Endothelial cell of umbilical vein (primary cell): ENCODE data around the gene BOD1L1. TPM values are rescaled to one million over a fixed set of nuclear protein-coding genes. Genes with fewer than 3 reads are reported as not detected.
A peak's percentile ranks its signal among the peaks of the same experiment; 100 is the strongest.

Experiments used
- BruUV-seq: library from RNA; stranded (reverse); fragments of 400-500 nt; replicated peaks from 2 replicates; lab custom pipeline; 2021; lab: Mats Ljungman, UMichigan
- CTCF ChIA-PET: fragments of 300-600, 350-600 bp; sonication (Branson Sonifier 250); formaldehyde crosslinking; loops from one replicate; lab custom pipeline; 2021; ENCODE audit warnings: antibody characterized with exemption, inconsistent platforms; lab: Charles Lee
- POLR2A ChIA-PET: fragments of 300-600, 350-600 bp; sonication (Branson Sonifier 250); formaldehyde crosslinking; loops from one replicate; lab custom pipeline; 2021; ENCODE audit warnings: antibody characterized with exemption, inconsistent platforms; lab: Charles Lee
- DNase-seq: peaks from one replicate; pipeline ENCODE4 v3.0.0-alpha.2; 2011; ENCODE audit warnings: low read depth, low spot score
- FAIRE-seq: peaks from 2 replicates; lab custom pipeline; 2011; peaks lifted over from hg19 to GRCh38; lab: Jason Lieb, UNC
- H2AFZ ChIP-seq: 2 replicates; pipeline ENCODE4 v1.6.0; 2012; ENCODE audit warnings: low read depth, low read length, control low read depth, inconsistent platforms
- H3K27ac ChIP-seq: 2 replicates; pipeline ENCODE4 v1.5.1; 2011; ENCODE audit warnings: low read depth, mild to moderate bottlenecking, control low read depth, low read length, moderate library complexity; ENCODE audit not compliant: insufficient read depth
- H3K27me3 ChIP-seq, 2 experiments: 2 replicates each; pipeline versions ENCODE4 v1.6.0 to v1.6.1; 2011; ENCODE audit warnings: low read length in 2 of 2, mixed read lengths in 1 of 2; ENCODE audit not compliant: control insufficient read depth in 2 of 2, insufficient read depth in 2 of 2
- H3K36me3 ChIP-seq, 2 experiments: 2 replicates in 1 of 2; 3 replicates in 1 of 2; pipeline ENCODE4 v1.5.1; 2011; ENCODE audit warnings: low read length in 2 of 2, mild to moderate bottlenecking in 1 of 2, moderate library complexity in 1 of 2; ENCODE audit not compliant: control insufficient read depth in 2 of 2, insufficient read depth in 2 of 2; ENCODE audit errors: extremely low read depth in 1 of 2
- H3K4me1 ChIP-seq: 3 replicates; pipeline ENCODE4 v1.5.1; 2011; ENCODE audit warnings: mild to moderate bottlenecking, low read length; ENCODE audit not compliant: control insufficient read depth, insufficient read depth; ENCODE audit errors: extremely low read depth
- H3K4me2 ChIP-seq: 2 replicates; pipeline ENCODE4 v1.6.1; 2011; ENCODE audit warnings: low read length, control low read depth, mixed read lengths; ENCODE audit not compliant: insufficient read depth
- H3K4me3 ChIP-seq, 3 experiments: fragments of 200-600 bp in 1 of 3; sonication (generic), shearing (Covaris generic) in 1 of 3; replicated peaks in 1 of 3; 2 replicates each; pipeline ENCODE4 v1.5.1; 2011 to 2016; ENCODE audit warnings: control low read depth in 3 of 3, low read length in 3 of 3, mild to moderate bottlenecking in 2 of 3, inconsistent platforms in 1 of 3, low read depth in 1 of 3, moderate library complexity in 1 of 3; ENCODE audit not compliant: insufficient read depth in 1 of 3
- H3K79me2 ChIP-seq: 2 replicates; pipeline ENCODE4 v1.6.0; 2012; ENCODE audit warnings: low read length, inconsistent platforms; ENCODE audit not compliant: control insufficient read depth, insufficient read depth
- H3K9ac ChIP-seq: replicated peaks from 2 replicates; pipeline ENCODE3; 2011; ENCODE audit warnings: low read length, control low read depth; ENCODE audit not compliant: insufficient read depth; ENCODE audit errors: extremely low read depth
- H3K9me1 ChIP-seq: replicated peaks from 3 replicates; pipeline ENCODE4 v1.6.0; 2011; ENCODE audit warnings: mild to moderate bottlenecking, low read length; ENCODE audit not compliant: control insufficient read depth, insufficient read depth; ENCODE audit errors: extremely low read depth
- H3K9me3 ChIP-seq: replicated peaks from 2 replicates; pipeline ENCODE4 v1.5.1; 2012; ENCODE audit warnings: low read length, inconsistent platforms; ENCODE audit not compliant: control insufficient read depth, insufficient read depth
- H4K20me1 ChIP-seq: replicated peaks from 2 replicates; pipeline ENCODE3; 2011; ENCODE audit warnings: mild to moderate bottlenecking, low read length; ENCODE audit not compliant: control insufficient read depth, insufficient read depth; ENCODE audit errors: extremely low read depth
- EZH2 ChIP-seq: IDR thresholded peaks from 2 replicates; pipeline ENCODE4 v1.6.1; 2012; ENCODE audit warnings: borderline replicate concordance, low read depth, mild to moderate bottlenecking, moderate library complexity, low read length, inconsistent platforms; ENCODE audit not compliant: severe bottlenecking
- FOS ChIP-seq: IDR thresholded peaks from 2 replicates; pipeline ENCODE4 v1.6.1; 2011; ENCODE audit warnings: mild to moderate bottlenecking, low read length, moderate library complexity, borderline replicate concordance; ENCODE audit not compliant: insufficient read depth
- JUN ChIP-seq: IDR thresholded peaks from 2 replicates; pipeline ENCODE4 v1.6.1; 2011; ENCODE audit warnings: borderline replicate concordance, low read depth; ENCODE audit not compliant: insufficient read length, insufficient read depth
- MYC ChIP-seq: IDR thresholded peaks from one replicate; pipeline ENCODE4 v1.6.1; 2011; ENCODE audit warnings: mild to moderate bottlenecking, low read depth, low read length
- POLR2A ChIP-seq: IDR thresholded peaks from 2 replicates; pipeline ENCODE4 v1.6.1; 2012; ENCODE audit warnings: low read depth, mild to moderate bottlenecking, control low read depth, low read length
- dilution Hi-C: fragments of 300-500 bp; cut with MboI; formaldehyde crosslinking; loops from one replicate; pipeline ENCODE4 v1.15.0; 2019; ENCODE audit warnings: low sequenced_read_pairs; ENCODE audit not compliant: extremely low pct_ligation_motif_present
- intact Hi-C: fragments of 100-400 bp; cut with micrococcal nuclease; formaldehyde crosslinking; loops from one replicate; pipeline ENCODE4 v1.10.0; 2022
- polyA plus RNA-seq, 4 experiments: library from polyadenylated mRNA; depleted of rRNA in 3 of 4; stranded (reverse) in 3 of 4; unstranded in 1 of 4; fragments of >200 nt; gene quantifications; 2 replicates each; pipeline versions ENCODE4 v1.2.1 to v1.2.3, GENCODE V29; 2011 to 2012; ENCODE audit warnings: missing spikeins in 1 of 4
- total RNA-seq: library from RNA; stranded (reverse); gene quantifications from 2 replicates; pipeline ENCODE4 v1.2.3, GENCODE V29; 2021
- TF ChIP-seq, protein P1 (sequence below), 2 donors: IDR thresholded peaks; 1 replicate in 1 of 2; 2 replicates in 1 of 2; pipeline ENCODE4 v1.5.1; 2011; ENCODE audit warnings: low read length in 2 of 2, mild to moderate bottlenecking in 2 of 2, moderate library complexity in 2 of 2, control low read depth in 1 of 2, inconsistent platforms in 1 of 2, low read depth in 1 of 2; ENCODE audit not compliant: insufficient read depth in 1 of 2; ENCODE audit errors: extremely low read depth in 1 of 2

BOD1L1 gene
- total and polyA plus RNA-seq, 2 donors (not counting 3 experiments of a cell fraction or from before 2014, with no cell fraction given), result 5.2 to 31.2 TPM

- no peak overlapping the region for H3K27ac ChIP-seq
- no peaks in the 10 kb centered on the region for H4K20me1 ChIP-seq
- no TSS peak for BruUV-seq
- dilution Hi-C loops (no loop called here), intact Hi-C loops (no loop called here)
- no peaks in the 10 kb centered on the region for H3K79me2 ChIP-seq
- no peaks in the 10 kb centered on the region for H3K36me3 ChIP-seq
- peaks cover 87 to 95% of the 10 kb centered on the region in 2 experiments for H3K27me3 ChIP-seq
- FAIRE-seq (no peak), DNase-seq (no peak)
- H3K9me1 ChIP-seq, result no peaks in the 10 kb centered on the region
- H3K4me2 ChIP-seq, result no peak overlapping the region
- no peak overlapping the region for H3K4me3 ChIP-seq
- H2AFZ ChIP-seq, result no peak overlapping the region
- ChIA-PET POLR2A (no interaction called here), CTCF (interaction anchor here (1.9 kb wide), 1 partner anchor 688 kb away, joined by 10 read pairs; no protein-coding TSS in a partner anchor)
- peaks cover 4% of the 10 kb centered on the region for H3K4me1 ChIP-seq
- peak; percentile 70 for TF ChIP-seq EZH2
- TF ChIP-seq JUN, result no peak
- TF ChIP-seq POLR2A, result no peak
- no peak for TF ChIP-seq FOS
- TF ChIP-seq MYC, result no peak
- TF ChIP-seq, protein P1, sequence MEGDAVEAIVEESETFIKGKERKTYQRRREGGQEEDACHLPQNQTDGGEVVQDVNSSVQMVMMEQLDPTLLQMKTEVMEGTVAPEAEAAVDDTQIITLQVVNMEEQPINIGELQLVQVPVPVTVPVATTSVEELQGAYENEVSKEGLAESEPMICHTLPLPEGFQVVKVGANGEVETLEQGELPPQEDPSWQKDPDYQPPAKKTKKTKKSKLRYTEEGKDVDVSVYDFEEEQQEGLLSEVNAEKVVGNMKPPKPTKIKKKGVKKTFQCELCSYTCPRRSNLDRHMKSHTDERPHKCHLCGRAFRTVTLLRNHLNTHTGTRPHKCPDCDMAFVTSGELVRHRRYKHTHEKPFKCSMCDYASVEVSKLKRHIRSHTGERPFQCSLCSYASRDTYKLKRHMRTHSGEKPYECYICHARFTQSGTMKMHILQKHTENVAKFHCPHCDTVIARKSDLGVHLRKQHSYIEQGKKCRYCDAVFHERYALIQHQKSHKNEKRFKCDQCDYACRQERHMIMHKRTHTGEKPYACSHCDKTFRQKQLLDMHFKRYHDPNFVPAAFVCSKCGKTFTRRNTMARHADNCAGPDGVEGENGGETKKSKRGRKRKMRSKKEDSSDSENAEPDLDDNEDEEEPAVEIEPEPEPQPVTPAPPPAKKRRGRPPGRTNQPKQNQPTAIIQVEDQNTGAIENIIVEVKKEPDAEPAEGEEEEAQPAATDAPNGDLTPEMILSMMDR (IDR thresholded peaks at IDR 0.05; ENCODE audit: extremely low read depth in 1 of 2, insufficient read depth in 1 of 2, low read depth in 1 of 2, low read length in 2 of 2), result no peak
- no peaks in the 10 kb centered on the region for H3K9me3 ChIP-seq
- H3K9ac ChIP-seq, result no peak overlapping the region
Measured at GRCh38 chr4:13540446-13541175, 86.9 kb downstream of the BOD1L1 start.
